ENCODE data around the gene ZNF839. TPM values are rescaled to one million over a fixed set of nuclear protein-coding genes. Genes with fewer than 3 reads are reported as not detected.

The ZNF839 gene
- total RNA-seq, 1 experiment from 2014 or later = 10.8 TPM

DNA sequence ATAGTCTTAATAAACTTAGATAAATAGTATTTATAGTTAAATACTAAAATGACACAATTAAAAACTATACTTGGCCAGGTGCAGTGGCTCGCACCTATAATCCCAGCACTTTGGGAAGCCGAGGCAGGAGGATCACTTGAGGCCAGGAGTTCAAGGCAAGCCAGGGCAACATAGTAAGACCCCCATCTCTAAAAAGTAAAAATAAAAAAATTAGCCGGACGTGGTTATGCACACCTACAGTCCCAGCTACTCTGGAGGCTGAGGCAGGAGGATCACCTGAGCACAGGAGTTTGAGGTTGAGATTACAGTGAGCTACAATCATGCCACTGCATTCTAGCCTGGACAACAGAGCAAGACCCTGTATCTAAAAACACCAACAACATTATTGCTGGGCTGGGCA, 27.1 kb downstream of the ZNF839 start:
- no peak for DNase-seq (ENCODE audit: low read depth, low spot score)
- TF ChIP-seq, protein P1, sequence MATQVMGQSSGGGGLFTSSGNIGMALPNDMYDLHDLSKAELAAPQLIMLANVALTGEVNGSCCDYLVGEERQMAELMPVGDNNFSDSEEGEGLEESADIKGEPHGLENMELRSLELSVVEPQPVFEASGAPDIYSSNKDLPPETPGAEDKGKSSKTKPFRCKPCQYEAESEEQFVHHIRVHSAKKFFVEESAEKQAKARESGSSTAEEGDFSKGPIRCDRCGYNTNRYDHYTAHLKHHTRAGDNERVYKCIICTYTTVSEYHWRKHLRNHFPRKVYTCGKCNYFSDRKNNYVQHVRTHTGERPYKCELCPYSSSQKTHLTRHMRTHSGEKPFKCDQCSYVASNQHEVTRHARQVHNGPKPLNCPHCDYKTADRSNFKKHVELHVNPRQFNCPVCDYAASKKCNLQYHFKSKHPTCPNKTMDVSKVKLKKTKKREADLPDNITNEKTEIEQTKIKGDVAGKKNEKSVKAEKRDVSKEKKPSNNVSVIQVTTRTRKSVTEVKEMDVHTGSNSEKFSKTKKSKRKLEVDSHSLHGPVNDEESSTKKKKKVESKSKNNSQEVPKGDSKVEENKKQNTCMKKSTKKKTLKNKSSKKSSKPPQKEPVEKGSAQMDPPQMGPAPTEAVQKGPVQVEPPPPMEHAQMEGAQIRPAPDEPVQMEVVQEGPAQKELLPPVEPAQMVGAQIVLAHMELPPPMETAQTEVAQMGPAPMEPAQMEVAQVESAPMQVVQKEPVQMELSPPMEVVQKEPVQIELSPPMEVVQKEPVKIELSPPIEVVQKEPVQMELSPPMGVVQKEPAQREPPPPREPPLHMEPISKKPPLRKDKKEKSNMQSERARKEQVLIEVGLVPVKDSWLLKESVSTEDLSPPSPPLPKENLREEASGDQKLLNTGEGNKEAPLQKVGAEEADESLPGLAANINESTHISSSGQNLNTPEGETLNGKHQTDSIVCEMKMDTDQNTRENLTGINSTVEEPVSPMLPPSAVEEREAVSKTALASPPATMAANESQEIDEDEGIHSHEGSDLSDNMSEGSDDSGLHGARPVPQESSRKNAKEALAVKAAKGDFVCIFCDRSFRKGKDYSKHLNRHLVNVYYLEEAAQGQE (IDR thresholded peaks at IDR 0.05; ENCODE audit: insufficient read depth in 1 of 2, low read depth in 2 of 2, low read length in 1 of 2) = no peak
- TF ChIP-seq TCF7L2 (IDR thresholded peaks at IDR 0.05; ENCODE audit: low read depth, low read length) (no peak), SIN3A (IDR thresholded peaks at IDR 0.05; ENCODE audit: borderline replicate concordance, insufficient read depth, low read depth, low read length) (no peak), POLR2AphosphoS5 (IDR thresholded peaks at IDR 0.05; ENCODE audit: low read depth, low read length) (no peak)
- TF ChIP-seq, protein P2, sequence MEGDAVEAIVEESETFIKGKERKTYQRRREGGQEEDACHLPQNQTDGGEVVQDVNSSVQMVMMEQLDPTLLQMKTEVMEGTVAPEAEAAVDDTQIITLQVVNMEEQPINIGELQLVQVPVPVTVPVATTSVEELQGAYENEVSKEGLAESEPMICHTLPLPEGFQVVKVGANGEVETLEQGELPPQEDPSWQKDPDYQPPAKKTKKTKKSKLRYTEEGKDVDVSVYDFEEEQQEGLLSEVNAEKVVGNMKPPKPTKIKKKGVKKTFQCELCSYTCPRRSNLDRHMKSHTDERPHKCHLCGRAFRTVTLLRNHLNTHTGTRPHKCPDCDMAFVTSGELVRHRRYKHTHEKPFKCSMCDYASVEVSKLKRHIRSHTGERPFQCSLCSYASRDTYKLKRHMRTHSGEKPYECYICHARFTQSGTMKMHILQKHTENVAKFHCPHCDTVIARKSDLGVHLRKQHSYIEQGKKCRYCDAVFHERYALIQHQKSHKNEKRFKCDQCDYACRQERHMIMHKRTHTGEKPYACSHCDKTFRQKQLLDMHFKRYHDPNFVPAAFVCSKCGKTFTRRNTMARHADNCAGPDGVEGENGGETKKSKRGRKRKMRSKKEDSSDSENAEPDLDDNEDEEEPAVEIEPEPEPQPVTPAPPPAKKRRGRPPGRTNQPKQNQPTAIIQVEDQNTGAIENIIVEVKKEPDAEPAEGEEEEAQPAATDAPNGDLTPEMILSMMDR (IDR thresholded peaks at IDR 0.05) = no peak
- no TSS peak for BruUV-seq (replicated peaks)
- ChIA-PET CTCF (no interaction called here), POLR2A (no interaction called here)
- no peaks in the 10 kb centered on the region for H3K9me3 ChIP-seq (ENCODE audit: control insufficient read depth, insufficient read depth, low read depth, low read length)
- in situ Hi-C loops (cut with HindIII; ENCODE audit: low pct_unique_long_range_greater_than_20kb, low sequenced_read_pairs) (no loop called here), intact Hi-C loops (cut with micrococcal nuclease; ENCODE audit: unreplicated experiment) (no loop called here)
- no peak for ATAC-seq
- H3K4me1 ChIP-seq (ENCODE audit: control insufficient read depth, insufficient read depth, low read length) = no peaks in the 10 kb centered on the region
- H3K36me3 ChIP-seq (ENCODE audit: control insufficient read depth, insufficient read depth, low read length) = no peaks in the 10 kb centered on the region; the same call in 1 of the 2 replicates
- H3K4me3 ChIP-seq (ENCODE audit: low read depth in 2 of 2, low read length in 2 of 2) = no peak overlapping the region
- H3K27me3 ChIP-seq (ENCODE audit: control insufficient read depth, insufficient read depth, low read length) = no peaks in the 10 kb centered on the region
- no peak overlapping the region for H3K27ac ChIP-seq (ENCODE audit: low read length)

DNA sequence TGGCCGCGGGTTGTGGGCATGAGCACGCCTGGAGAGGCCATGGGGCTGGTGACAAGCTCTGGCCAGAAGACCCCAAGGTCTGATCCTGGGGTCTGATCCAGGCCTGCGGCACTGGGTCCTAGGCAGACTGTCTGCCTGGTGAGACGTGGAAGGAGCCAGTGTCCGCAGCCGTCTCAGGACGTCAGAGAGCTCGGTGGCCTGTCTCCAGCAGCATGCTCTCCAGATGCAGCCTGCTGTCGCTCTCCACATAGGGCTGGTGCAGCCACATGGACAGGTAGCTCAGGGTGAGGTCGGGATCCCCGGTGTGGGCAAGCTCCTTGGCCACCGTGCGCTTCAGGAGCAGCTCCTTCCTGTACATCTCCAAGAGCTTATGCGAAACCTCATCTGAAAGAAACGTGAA, 28.8 kb downstream of the ZNF839 start:
- H3K27ac ChIP-seq (ENCODE audit: low read length) = no peak overlapping the region
- intact Hi-C loops (cut with micrococcal nuclease; ENCODE audit: unreplicated experiment) (no loop called here), in situ Hi-C loops (cut with HindIII; ENCODE audit: low pct_unique_long_range_greater_than_20kb, low sequenced_read_pairs) (no loop called here)
- no peak for DNase-seq (ENCODE audit: low read depth, low spot score)
- H3K36me3 ChIP-seq (ENCODE audit: control insufficient read depth, insufficient read depth, low read length) = no peaks in the 10 kb centered on the region; the same call in 1 of the 2 replicates
- H3K4me1 ChIP-seq (ENCODE audit: control insufficient read depth, insufficient read depth, low read length) = no peaks in the 10 kb centered on the region
- ChIA-PET POLR2A (no interaction called here), CTCF (no interaction called here)
- H3K9me3 ChIP-seq (ENCODE audit: control insufficient read depth, insufficient read depth, low read depth, low read length) = no peaks in the 10 kb centered on the region
- no peaks in the 10 kb centered on the region for H3K27me3 ChIP-seq (ENCODE audit: control insufficient read depth, insufficient read depth, low read length)
- no TSS peak for BruUV-seq (replicated peaks)
- TF ChIP-seq TCF7L2 (IDR thresholded peaks at IDR 0.05; ENCODE audit: low read depth, low read length) = no peak
- TF ChIP-seq, protein P1 (IDR thresholded peaks at IDR 0.05; ENCODE audit: insufficient read depth in 1 of 2, low read depth in 2 of 2, low read length in 1 of 2) = no peak
- H3K4me3 ChIP-seq (ENCODE audit: low read depth in 2 of 2, low read length in 2 of 2) = no peak overlapping the region
- ATAC-seq = no peak

Measured in Panc1 (cell line).